ENCODE measurements around the gene KCNA10. TPM values are rescaled to one million over a fixed set of nuclear protein-coding genes. Genes with fewer than 3 reads are reported as not detected.

The KCNA10 gene
- polyA plus RNA-seq, 1 donor (not counting 4 experiments of a cell fraction or from before 2014, with no cell fraction given): not detected

DNA sequence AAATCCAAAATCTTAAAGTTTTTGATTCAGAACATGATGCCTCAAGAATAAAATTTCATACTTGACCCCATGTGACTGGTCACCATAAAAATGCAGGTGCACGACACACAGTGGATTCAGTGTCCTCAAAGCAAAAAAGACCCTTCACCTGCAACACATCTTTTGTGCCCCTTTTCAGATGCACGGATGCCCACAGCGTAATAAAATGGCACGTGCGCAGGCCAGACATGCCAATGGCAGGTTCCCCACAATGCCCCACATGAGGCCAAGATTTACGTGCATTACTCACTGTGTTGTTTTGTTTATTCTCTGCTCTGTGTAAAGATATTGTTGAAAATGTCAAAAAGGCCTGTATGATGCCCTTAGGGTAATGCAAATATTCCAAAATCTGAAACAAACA, 9.3 kb downstream of the KCNA10 start:
- FAIRE-seq (no peak), DNase-seq (ENCODE audit: low read depth, low spot score) (no peak)
- Histone ChIP-seq H3K4me3 (ENCODE audit: control insufficient read depth in 2 of 3, extremely low read depth in 1 of 3, insufficient read depth in 2 of 3, low read depth in 1 of 3, low read length in 3 of 3) (no peak overlapping the region), H3K79me2 (ENCODE audit: control insufficient read depth, insufficient read depth, low read length) (no peaks in the 10 kb centered on the region), H3K4me2 (ENCODE audit: control insufficient read depth, extremely low read depth, insufficient read depth, low read depth, low read length) (no peak overlapping the region), H3K36me3 (ENCODE audit: control insufficient read depth in 2 of 2, extremely low read depth in 1 of 2, insufficient read depth in 2 of 2, low read length in 2 of 2) (no peaks in the 10 kb centered on the region), H2AFZ (ENCODE audit: control insufficient read depth, low read length) (no peak overlapping the region), H3K27ac (ENCODE audit: control insufficient read depth, insufficient read depth, low read length) (no peak overlapping the region), H3K27me3 (ENCODE audit: control insufficient read depth, extremely low read depth, insufficient read depth, low read length) (peaks cover 8% of the 10 kb centered on the region), H3K9me1 (ENCODE audit: control insufficient read depth, extremely low read depth, insufficient read depth, low read length) (no peaks in the 10 kb centered on the region), H4K20me1 (ENCODE audit: control insufficient read depth, extremely low read depth, insufficient read depth, low read length) (no peaks in the 10 kb centered on the region), H3K9me3 (ENCODE audit: control insufficient read depth, low read depth, low read length) (no peaks in the 10 kb centered on the region), H3K4me1 (ENCODE audit: control insufficient read depth, extremely low read depth, insufficient read depth, low read length) (no peaks in the 10 kb centered on the region), H3K9ac (ENCODE audit: control insufficient read depth, extremely low read depth, insufficient read depth, low read length) (no peak overlapping the region)
- TF ChIP-seq CTCF (optimal IDR thresholded peaks at IDR 0.05 in 1 of 3, IDR thresholded peaks at IDR 0.05 in 1 of 3, conservative IDR thresholded peaks at IDR 0.05 in 1 of 3; ENCODE audit: extremely low read depth in 1 of 3, insufficient read depth in 2 of 3, low read length in 3 of 3) (no peak), EZH2 (IDR thresholded peaks at IDR 0.05; ENCODE audit: low read length) (no peak)
- dilution Hi-C loops (cut with MboI; ENCODE audit: extremely low pct_ligation_motif_present, low sequenced_read_pairs): no loop called here

- no peak overlapping the region for H2AFZ ChIP-seq (ENCODE audit: control insufficient read depth, low read length)
- H3K4me3 ChIP-seq (ENCODE audit: control insufficient read depth in 2 of 3, extremely low read depth in 1 of 3, insufficient read depth in 2 of 3, low read depth in 1 of 3, low read length in 3 of 3): no peak overlapping the region
- no peaks in the 10 kb centered on the region for H3K9me1 ChIP-seq (ENCODE audit: control insufficient read depth, extremely low read depth, insufficient read depth, low read length)
- no peak for DNase-seq (ENCODE audit: low read depth, low spot score)
- H3K9me3 ChIP-seq (ENCODE audit: control insufficient read depth, low read depth, low read length): no peaks in the 10 kb centered on the region
- no peaks in the 10 kb centered on the region for H3K79me2 ChIP-seq (ENCODE audit: control insufficient read depth, insufficient read depth, low read length)
- no peak for FAIRE-seq
- no peaks in the 10 kb centered on the region for H3K36me3 ChIP-seq (ENCODE audit: control insufficient read depth in 2 of 2, extremely low read depth in 1 of 2, insufficient read depth in 2 of 2, low read length in 2 of 2)
- dilution Hi-C loops (cut with MboI; ENCODE audit: extremely low pct_ligation_motif_present, low sequenced_read_pairs): no loop called here
- no peak overlapping the region for H3K4me2 ChIP-seq (ENCODE audit: control insufficient read depth, extremely low read depth, insufficient read depth, low read depth, low read length)
- H4K20me1 ChIP-seq (ENCODE audit: control insufficient read depth, extremely low read depth, insufficient read depth, low read length): no peaks in the 10 kb centered on the region
- no peak overlapping the region for H3K9ac ChIP-seq (ENCODE audit: control insufficient read depth, extremely low read depth, insufficient read depth, low read length)
- peaks cover 13% of the 10 kb centered on the region for H3K27me3 ChIP-seq (ENCODE audit: control insufficient read depth, extremely low read depth, insufficient read depth, low read length)
- no peaks in the 10 kb centered on the region for H3K4me1 ChIP-seq (ENCODE audit: control insufficient read depth, extremely low read depth, insufficient read depth, low read length)
- no peak overlapping the region for H3K27ac ChIP-seq (ENCODE audit: control insufficient read depth, insufficient read depth, low read length)
- TF ChIP-seq EZH2 (IDR thresholded peaks at IDR 0.05; ENCODE audit: low read length) (no peak), CTCF (optimal IDR thresholded peaks at IDR 0.05 in 1 of 3, IDR thresholded peaks at IDR 0.05 in 1 of 3, conservative IDR thresholded peaks at IDR 0.05 in 1 of 3; ENCODE audit: extremely low read depth in 1 of 3, insufficient read depth in 2 of 3, low read length in 3 of 3) (no peak)
Measured at GRCh38 chr1:110508028-110508940, 10.7 kb downstream of the KCNA10 start.

All from keratinocyte (primary cell).